Panc1 (cell line): Measurements from ENCODE around the gene TMEM129. TPM values are rescaled to one million over a fixed set of nuclear protein-coding genes. Genes with fewer than 3 reads are reported as not detected.

Experiments
- ATAC-seq: fragments of 200-7000 bp; cut with Tn5 transposase; 2 replicates; pipeline ENCODE4 v1.9.1; 2020; ENCODE audit warnings: mild to moderate bottlenecking, moderate library complexity
- BruUV-seq: library from RNA; stranded (reverse); fragments of 400-500 nt; replicated peaks from 2 replicates; lab custom pipeline; 2021; lab: Mats Ljungman, UMichigan
- CTCF ChIA-PET: fragments of 300-600 bp; sonication (Branson Sonifier 250); formaldehyde crosslinking; loops from one replicate; lab custom pipeline; 2022; ENCODE audit warnings: antibody characterized with exemption; lab: Charles Lee
- POLR2A ChIA-PET: fragments of 300-600 bp; sonication (Branson Sonifier 250); formaldehyde crosslinking; loops from one replicate; lab custom pipeline; 2022; ENCODE audit warnings: antibody characterized with exemption; lab: Charles Lee
- DNase-seq: peaks from one replicate; pipeline ENCODE4 v3.0.0-alpha.2; 2010; ENCODE audit warnings: low read depth, low spot score
- H3K27ac ChIP-seq: 2 replicates; pipeline ENCODE4 v1.5.1; 2011; ENCODE audit warnings: mild to moderate bottlenecking, low read length, inconsistent platforms
- H3K27me3 ChIP-seq: fragments of 200-500 bp; sonication (Bioruptor generic); 2 replicates; pipeline ENCODE4 v1.6.0; 2014; ENCODE audit warnings: low read length, inconsistent platforms; ENCODE audit not compliant: control insufficient read depth, insufficient read depth
- H3K36me3 ChIP-seq: fragments of 200-500 bp; sonication (Bioruptor generic); 2 replicates; pipeline ENCODE4 v1.5.1; 2014; ENCODE audit warnings: inconsistent platforms, mild to moderate bottlenecking, low read length, moderate library complexity; ENCODE audit not compliant: control insufficient read depth, insufficient read depth
- H3K4me1 ChIP-seq: 2 replicates; pipeline ENCODE4 v1.5.1; 2011; ENCODE audit warnings: inconsistent platforms, mild to moderate bottlenecking, low read length, moderate library complexity; ENCODE audit not compliant: control insufficient read depth, insufficient read depth
- H3K4me3 ChIP-seq, 2 experiments: 2 replicates each; pipeline ENCODE4 v1.5.1; 2011 to 2012; ENCODE audit warnings: low read depth in 2 of 2, low read length in 2 of 2, mild to moderate bottlenecking in 2 of 2, inconsistent platforms in 1 of 2, moderate library complexity in 1 of 2
- H3K9me3 ChIP-seq: fragments of 200-500 bp; sonication (Bioruptor generic); 2 replicates; pipeline ENCODE4 v1.5.1; 2014; ENCODE audit warnings: low read depth, mild to moderate bottlenecking, inconsistent platforms, low read length, moderate library complexity; ENCODE audit not compliant: control insufficient read depth, insufficient read depth
- CTCF ChIP-seq: fragments of 450-650 bp; IDR thresholded peaks from 2 replicates; pipeline ENCODE4 v1.5.1; 2017; ENCODE audit warnings: mild to moderate bottlenecking
- POLR2AphosphoS5 ChIP-seq: IDR thresholded peaks from 2 replicates; pipeline ENCODE4 v1.6.1; 2012; ENCODE audit warnings: mild to moderate bottlenecking, low read depth, low read length, moderate library complexity
- REST ChIP-seq, 2 experiments: IDR thresholded peaks; 2 replicates each; pipeline ENCODE4 v1.6.1; 2011 to 2012; ENCODE audit warnings: low read depth in 2 of 2, control low read depth in 1 of 2, low read length in 1 of 2, mild to moderate bottlenecking in 1 of 2, moderate library complexity in 1 of 2; ENCODE audit not compliant: insufficient read depth in 1 of 2
- SIN3A ChIP-seq: IDR thresholded peaks from 2 replicates; pipeline ENCODE4 v1.6.1; 2012; ENCODE audit warnings: low read depth, mild to moderate bottlenecking, low read length, moderate library complexity, borderline replicate concordance; ENCODE audit not compliant: insufficient read depth
- TCF7L2 ChIP-seq: IDR thresholded peaks from 2 replicates; pipeline ENCODE4 v1.6.1; 2011; ENCODE audit warnings: mild to moderate bottlenecking, low read depth, low read length, inconsistent platforms
- in situ Hi-C: cut with HindIII; loops from 2 replicates; pipeline ENCODE4 v1.10.0; 2016; ENCODE audit warnings: low sequenced_read_pairs, low pct_unique_long_range_greater_than_20kb
- intact Hi-C: fragments of 100-400 bp; cut with micrococcal nuclease; formaldehyde crosslinking; loops from one replicate; pipeline ENCODE4 v1.10.0; 2022; ENCODE audit not compliant: unreplicated experiment
- total RNA-seq: library from RNA; stranded (reverse); gene quantifications from one replicate; pipeline ENCODE4 v1.2.1, GENCODE V29; 2021; ENCODE audit not compliant: unreplicated experiment

TMEM129 gene
- total RNA-seq, 1 experiment from 2014 or later: 32.6 TPM

GRCh38 chr4:1768367-1769034 lies 47.4 kb upstream of the TMEM129 start:
- Histone ChIP-seq H3K4me3 (no peak overlapping the region), H3K4me1 (peaks cover 9% of the 10 kb centered on the region; the same call in 1 of the 2 replicates), H3K27me3 (no peaks in the 10 kb centered on the region), H3K27ac (no peak overlapping the region), H3K36me3 (no peaks in the 10 kb centered on the region), H3K9me3 (no peaks in the 10 kb centered on the region)
- CTCF ChIA-PET: interaction anchor here (0.5 to 1.0 kb wide), 11 partner anchors 9 to 193 kb away, joined by 3 to 15 read pairs (median 5); no protein-coding TSS in a partner anchor
- ATAC-seq: no peak
- no TSS peak for BruUV-seq
- no peak for DNase-seq
- TF ChIP-seq POLR2AphosphoS5 (no peak), SIN3A (no peak), CTCF (no peak), REST (IDR thresholded peaks at IDR 0.05; ENCODE audit: insufficient read depth in 1 of 2, low read depth in 2 of 2, low read length in 1 of 2) (no peak)
- intact Hi-C loops: no loop called here
- in situ Hi-C loops: no loop called here
- POLR2A ChIA-PET: interaction anchor here (0.6 kb wide), 1 partner anchor 115 kb away, joined by 10 read pairs; no protein-coding TSS in a partner anchor

GRCh38 chr4:1767770-1768366 lies 46.7 kb upstream of the TMEM129 start:
- Histone ChIP-seq H3K36me3 (no peaks in the 10 kb centered on the region), H3K4me3 (peak overlapping the region in 1 of 2 experiments; percentile 15; a peak in 1 of 4 replicates), H3K9me3 (no peaks in the 10 kb centered on the region), H3K27me3 (no peaks in the 10 kb centered on the region), H3K27ac (no peak overlapping the region), H3K4me1 (peaks cover 9% of the 10 kb centered on the region; the same call in 1 of the 2 replicates)
- in situ Hi-C loops: no loop called here
- CTCF ChIA-PET: interaction anchor here (0.5 to 1.0 kb wide), 11 partner anchors 10 to 193 kb away, joined by 3 to 15 read pairs (median 5); no protein-coding TSS in a partner anchor
- no TSS peak for BruUV-seq
- ATAC-seq (peak; percentile 67), DNase-seq (no peak)
- POLR2A ChIA-PET: interaction anchor here (0.6 kb wide), 2 partner anchors 10 to 116 kb away, joined by 4 to 10 read pairs; no protein-coding TSS in a partner anchor
- intact Hi-C loops: no loop called here
- TF ChIP-seq REST (IDR thresholded peaks at IDR 0.05; ENCODE audit: insufficient read depth in 1 of 2, low read depth in 2 of 2, low read length in 1 of 2) (no peak), SIN3A (no peak), TCF7L2 (no peak), CTCF (no peak; the same call in 1 of the 2 replicates), POLR2AphosphoS5 (no peak)
